HL-60 (cell line): ENCODE data around the gene MCEMP1.

Experiments used
- DNase-seq, 2 experiments: peaks; one replicate each; pipeline ENCODE4 v3.0.0-alpha.2; 2010 to 2020; ENCODE audit warnings: low read depth in 1 of 2, low spot score in 1 of 2
- H3K27ac ChIP-seq: fragments of 250-450 bp; sonication (Bioruptor Pico); replicated peaks from 2 replicates; pipeline ENCODE4 v1.5.1; 2020; ENCODE audit warnings: mild to moderate bottlenecking, moderate library complexity
- H3K27me3 ChIP-seq: fragments of 250-450 bp; sonication (Bioruptor Pico); 2 replicates; pipeline ENCODE4 v1.5.1; 2021; ENCODE audit warnings: mild to moderate bottlenecking, moderate library complexity; ENCODE audit not compliant: insufficient read depth, poor library complexity, severe bottlenecking
- H3K4me3 ChIP-seq: replicated peaks from 2 replicates; pipeline ENCODE4 v1.5.1; 2011; ENCODE audit warnings: mild to moderate bottlenecking, control low read depth, low read length; ENCODE audit not compliant: insufficient read depth
- GABPA ChIP-seq: IDR thresholded peaks from 2 replicates; pipeline ENCODE4 v1.6.1; 2012; ENCODE audit warnings: low read depth
- POLR2AphosphoS5 ChIP-seq: IDR thresholded peaks from 2 replicates; pipeline ENCODE4 v1.6.1; 2012; ENCODE audit warnings: low read depth
- REST ChIP-seq: IDR thresholded peaks from 2 replicates; pipeline ENCODE4 v1.6.1; 2012; ENCODE audit warnings: low read depth; ENCODE audit not compliant: insufficient replicate concordance
- SPI1 ChIP-seq: IDR thresholded peaks from 2 replicates; pipeline ENCODE4 v1.6.1; 2012; ENCODE audit warnings: low read depth, mild to moderate bottlenecking, borderline replicate concordance
- TF ChIP-seq, protein P1 (sequence below): IDR thresholded peaks from one replicate; pipeline ENCODE4 v1.5.1; 2011; ENCODE audit warnings: low read length, control low read depth, inconsistent platforms; ENCODE audit not compliant: insufficient read depth

The MCEMP1 gene

GRCh38 chr19:7698583-7698982 is 21.7 kb downstream of the MCEMP1 start:
- TF ChIP-seq GABPA (no peak), REST (no peak), POLR2AphosphoS5 (no peak), SPI1 (no peak)
- TF ChIP-seq, protein P1, sequence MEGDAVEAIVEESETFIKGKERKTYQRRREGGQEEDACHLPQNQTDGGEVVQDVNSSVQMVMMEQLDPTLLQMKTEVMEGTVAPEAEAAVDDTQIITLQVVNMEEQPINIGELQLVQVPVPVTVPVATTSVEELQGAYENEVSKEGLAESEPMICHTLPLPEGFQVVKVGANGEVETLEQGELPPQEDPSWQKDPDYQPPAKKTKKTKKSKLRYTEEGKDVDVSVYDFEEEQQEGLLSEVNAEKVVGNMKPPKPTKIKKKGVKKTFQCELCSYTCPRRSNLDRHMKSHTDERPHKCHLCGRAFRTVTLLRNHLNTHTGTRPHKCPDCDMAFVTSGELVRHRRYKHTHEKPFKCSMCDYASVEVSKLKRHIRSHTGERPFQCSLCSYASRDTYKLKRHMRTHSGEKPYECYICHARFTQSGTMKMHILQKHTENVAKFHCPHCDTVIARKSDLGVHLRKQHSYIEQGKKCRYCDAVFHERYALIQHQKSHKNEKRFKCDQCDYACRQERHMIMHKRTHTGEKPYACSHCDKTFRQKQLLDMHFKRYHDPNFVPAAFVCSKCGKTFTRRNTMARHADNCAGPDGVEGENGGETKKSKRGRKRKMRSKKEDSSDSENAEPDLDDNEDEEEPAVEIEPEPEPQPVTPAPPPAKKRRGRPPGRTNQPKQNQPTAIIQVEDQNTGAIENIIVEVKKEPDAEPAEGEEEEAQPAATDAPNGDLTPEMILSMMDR, result no peak
- DNase-seq, result no peak
- H3K27ac ChIP-seq, result no peak overlapping the region
- peak overlapping the region; percentile 43 for H3K4me3 ChIP-seq
- no peaks in the 10 kb centered on the region for H3K27me3 ChIP-seq

DNA sequence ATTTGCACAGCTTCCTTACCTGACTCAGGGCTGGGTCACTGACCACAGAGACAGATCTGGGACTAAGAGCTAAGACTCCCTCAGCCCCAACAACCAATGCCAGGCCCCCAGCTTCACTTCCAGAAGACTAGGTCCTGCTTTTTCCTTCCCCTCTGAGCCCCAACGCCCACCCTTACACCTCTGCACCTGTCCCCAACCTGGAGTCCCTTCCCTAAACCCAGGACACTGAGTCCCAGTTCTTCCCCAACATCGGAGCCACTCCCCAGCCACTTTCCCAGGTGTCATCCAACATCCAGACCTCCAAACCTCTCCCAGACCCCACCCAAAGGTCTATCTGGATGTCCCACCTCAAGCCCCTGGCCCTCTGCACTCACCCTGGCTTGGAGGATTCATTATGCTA is 22.1 kb downstream of the MCEMP1 start:
- DNase-seq, result no peak

GRCh38 chr19:7699417-7700401 is 22.8 kb downstream of the MCEMP1 start:
- Histone ChIP-seq H3K4me3 (peak overlapping the region; percentile 43), H3K27me3 (no peaks in the 10 kb centered on the region), H3K27ac (no peak overlapping the region)
- no peak for DNase-seq
- no peak for TF ChIP-seq POLR2AphosphoS5
- no peak for TF ChIP-seq GABPA
- TF ChIP-seq REST, result no peak
- TF ChIP-seq SPI1, result no peak
- TF ChIP-seq, protein P1, result no peak

More for the DNA sequence above, 22.1 kb downstream of the MCEMP1 start:
- Histone ChIP-seq H3K4me3 (peak overlapping the region; percentile 43), H3K27me3 (no peaks in the 10 kb centered on the region), H3K27ac (no peak overlapping the region)
- TF ChIP-seq GABPA (no peak), SPI1 (no peak)

GRCh38 chr19:7701049-7701653 is 24.3 kb downstream of the MCEMP1 start:
- Histone ChIP-seq H3K4me3 (no peak overlapping the region), H3K27ac (no peak overlapping the region), H3K27me3 (no peaks in the 10 kb centered on the region)
- TF ChIP-seq, protein P1, result no peak
- no peak for DNase-seq
